HEK293T (cell line): ENCODE results near the gene NSA2.
A peak's percentile ranks its signal among the peaks of the same experiment; 100 is the strongest.

Experiments
- ARNT ChIP-seq: fragments of 450-650 bp; IDR thresholded peaks from 2 replicates; pipeline ENCODE4 v1.6.1; 2017; ENCODE audit warnings: mild to moderate bottlenecking
- BHLHE40 ChIP-seq: fragments of 450-650 bp; IDR thresholded peaks from 2 replicates; pipeline ENCODE4 v1.6.1; 2016; ENCODE audit warnings: mild to moderate bottlenecking, moderate library complexity, borderline replicate concordance
- CTBP1 ChIP-seq: fragments of 450-650 bp; IDR thresholded peaks from 2 replicates; pipeline ENCODE4 v1.6.1; 2016; ENCODE audit warnings: borderline replicate concordance
- ELF4 ChIP-seq: fragments of 450-650 bp; IDR thresholded peaks from 2 replicates; pipeline ENCODE4 v1.6.1; 2017; ENCODE audit warnings: antibody characterized with exemption
- FOXK2 ChIP-seq: fragments of 450-650 bp; IDR thresholded peaks from 2 replicates; pipeline ENCODE4 v1.6.1; 2016; ENCODE audit warnings: mild to moderate bottlenecking
- FOXM1 ChIP-seq: fragments of 450-650 bp; IDR thresholded peaks from 2 replicates; pipeline ENCODE4 v1.6.1; 2017; ENCODE audit warnings: mild to moderate bottlenecking, borderline replicate concordance
- HDGF ChIP-seq: fragments of 450-650 bp; IDR thresholded peaks from 2 replicates; pipeline ENCODE4 v1.6.1; 2017; ENCODE audit warnings: antibody characterized with exemption, borderline replicate concordance
- L3MBTL2 ChIP-seq: fragments of 450-650 bp; conservative IDR thresholded peaks from 2 replicates; pipeline ENCODE4 v1.6.1; 2016; ENCODE audit warnings: mild to moderate bottlenecking
- LEF1 ChIP-seq: fragments of 450-650 bp; IDR thresholded peaks from 2 replicates; pipeline ENCODE4 v1.6.1; 2017; ENCODE audit warnings: mild to moderate bottlenecking, borderline replicate concordance
- NFRKB ChIP-seq: fragments of 450-650 bp; IDR thresholded peaks from 2 replicates; pipeline ENCODE4 v1.6.1; 2016; ENCODE audit warnings: mild to moderate bottlenecking, moderate library complexity
- SP1 ChIP-seq: fragments of 450-650 bp; IDR thresholded peaks from 2 replicates; pipeline ENCODE4 v1.6.1; 2017
- SUZ12 ChIP-seq: fragments of 450-650 bp; IDR thresholded peaks from 2 replicates; pipeline ENCODE4 v1.6.1; 2016; ENCODE audit warnings: mild to moderate bottlenecking
- TARDBP ChIP-seq: fragments of 450-650 bp; IDR thresholded peaks from 2 replicates; pipeline ENCODE4 v1.6.1; 2016
- ZNF384 ChIP-seq: fragments of 450-650 bp; IDR thresholded peaks from 2 replicates; pipeline ENCODE4 v1.6.1; 2016

DNA sequence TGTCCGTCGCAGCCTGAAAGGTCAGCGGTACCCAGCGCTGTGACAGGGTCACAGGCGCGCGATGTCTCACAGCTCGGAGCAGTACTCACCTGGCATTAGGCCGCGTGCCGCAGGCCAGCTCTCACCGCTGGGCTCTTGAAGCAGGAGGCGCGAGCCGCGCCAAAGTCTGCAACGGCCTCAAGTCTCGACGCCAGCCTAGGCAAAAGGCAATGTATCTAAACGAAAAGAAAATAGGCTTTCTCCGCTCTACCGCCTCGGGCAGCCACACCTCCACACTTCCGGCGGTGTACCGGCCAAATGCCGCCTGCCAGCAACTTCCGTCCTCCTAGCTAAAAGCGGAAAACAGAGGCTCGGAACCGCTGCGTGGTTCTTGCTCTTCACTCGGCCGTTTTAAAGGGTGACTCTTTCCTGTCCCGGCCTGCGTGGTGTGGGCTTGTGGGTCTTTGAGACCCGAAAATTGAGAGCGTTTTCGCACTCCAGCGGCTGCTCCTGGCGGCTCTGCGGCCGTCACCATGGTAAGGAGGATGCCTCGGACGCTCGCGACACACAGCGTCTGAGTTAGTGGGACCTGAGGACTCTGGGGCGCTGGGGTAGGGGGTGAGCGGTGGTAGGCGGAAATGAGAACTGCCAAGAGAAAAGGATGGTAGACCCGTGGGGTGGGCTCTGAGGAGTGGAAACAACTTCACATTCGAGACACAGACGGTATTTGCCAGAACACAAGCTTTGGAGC is at the start of gene NSA2, which contains the start of gene GFM2:
- peak; percentile 27; the same call in 1 of the 2 replicates for TF ChIP-seq ARNT
- no peak for TF ChIP-seq SUZ12
- peak; percentile 75 for TF ChIP-seq ELF4
- TF ChIP-seq TARDBP = no peak
- TF ChIP-seq HDGF = no peak
- TF ChIP-seq SP1 = peak; percentile 32; the same call in 1 of the 2 replicates
- peak; percentile 66 for TF ChIP-seq L3MBTL2
- TF ChIP-seq BHLHE40 = no peak
- peak; percentile 68; the same call in 1 of the 2 replicates for TF ChIP-seq FOXK2
- TF ChIP-seq FOXM1 = peak; percentile 94
- TF ChIP-seq CTBP1 = peak; percentile 92
- TF ChIP-seq NFRKB = no peak
- TF ChIP-seq LEF1 = peak; percentile 46; the same call in 1 of the 2 replicates
- no peak for TF ChIP-seq ZNF384
